Measurements from ENCODE around the gene ACOT8.
A peak's percentile ranks its signal among the peaks of the same experiment; 100 is the strongest.

ACOT8 gene

DNA sequence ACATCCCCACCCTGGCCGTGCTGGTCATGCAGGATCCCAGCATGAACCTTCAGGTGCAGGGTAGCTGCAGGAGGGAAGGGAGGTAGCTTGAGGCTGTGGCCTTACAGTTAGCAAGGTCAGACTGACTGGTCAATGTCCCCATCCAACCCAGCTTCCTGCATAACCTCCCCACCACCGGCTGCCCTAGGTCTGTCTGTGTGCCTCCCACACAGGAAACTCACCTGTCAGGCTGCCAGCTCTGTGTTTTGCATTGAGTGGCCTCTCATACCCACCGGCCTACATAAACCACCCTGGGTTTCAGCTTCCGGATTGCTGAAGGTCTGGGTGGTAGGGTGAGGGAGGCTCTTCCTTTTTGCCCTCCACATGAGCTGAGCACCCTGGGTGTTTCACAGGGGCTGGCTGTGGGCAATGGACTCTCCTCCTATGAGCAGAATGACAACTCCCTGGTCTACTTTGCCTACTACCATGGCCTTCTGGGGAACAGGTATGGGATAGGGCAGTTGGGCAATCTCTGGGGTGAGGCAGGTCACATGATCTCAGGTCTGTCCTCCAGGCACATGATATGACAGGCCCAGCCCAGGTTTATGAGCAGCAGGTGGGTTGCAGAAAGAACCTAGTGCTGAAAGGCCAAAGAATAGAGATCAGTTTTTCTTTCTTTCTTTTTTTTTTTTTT lies 35.8 kb upstream of the ACOT8 start:
- TF ChIP-seq, protein P1, sequence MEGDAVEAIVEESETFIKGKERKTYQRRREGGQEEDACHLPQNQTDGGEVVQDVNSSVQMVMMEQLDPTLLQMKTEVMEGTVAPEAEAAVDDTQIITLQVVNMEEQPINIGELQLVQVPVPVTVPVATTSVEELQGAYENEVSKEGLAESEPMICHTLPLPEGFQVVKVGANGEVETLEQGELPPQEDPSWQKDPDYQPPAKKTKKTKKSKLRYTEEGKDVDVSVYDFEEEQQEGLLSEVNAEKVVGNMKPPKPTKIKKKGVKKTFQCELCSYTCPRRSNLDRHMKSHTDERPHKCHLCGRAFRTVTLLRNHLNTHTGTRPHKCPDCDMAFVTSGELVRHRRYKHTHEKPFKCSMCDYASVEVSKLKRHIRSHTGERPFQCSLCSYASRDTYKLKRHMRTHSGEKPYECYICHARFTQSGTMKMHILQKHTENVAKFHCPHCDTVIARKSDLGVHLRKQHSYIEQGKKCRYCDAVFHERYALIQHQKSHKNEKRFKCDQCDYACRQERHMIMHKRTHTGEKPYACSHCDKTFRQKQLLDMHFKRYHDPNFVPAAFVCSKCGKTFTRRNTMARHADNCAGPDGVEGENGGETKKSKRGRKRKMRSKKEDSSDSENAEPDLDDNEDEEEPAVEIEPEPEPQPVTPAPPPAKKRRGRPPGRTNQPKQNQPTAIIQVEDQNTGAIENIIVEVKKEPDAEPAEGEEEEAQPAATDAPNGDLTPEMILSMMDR (IDR thresholded peaks at IDR 0.05; ENCODE audit: extremely low read depth, insufficient read depth, missing control alignments): no peak
- DNase-seq (ENCODE audit: low spot score): no peak
- in situ Hi-C loops (cut with MboI; ENCODE audit: low pct_unique_long_range_greater_than_20kb, low sequenced_read_pairs, unreplicated experiment): no loop called here

DNA sequence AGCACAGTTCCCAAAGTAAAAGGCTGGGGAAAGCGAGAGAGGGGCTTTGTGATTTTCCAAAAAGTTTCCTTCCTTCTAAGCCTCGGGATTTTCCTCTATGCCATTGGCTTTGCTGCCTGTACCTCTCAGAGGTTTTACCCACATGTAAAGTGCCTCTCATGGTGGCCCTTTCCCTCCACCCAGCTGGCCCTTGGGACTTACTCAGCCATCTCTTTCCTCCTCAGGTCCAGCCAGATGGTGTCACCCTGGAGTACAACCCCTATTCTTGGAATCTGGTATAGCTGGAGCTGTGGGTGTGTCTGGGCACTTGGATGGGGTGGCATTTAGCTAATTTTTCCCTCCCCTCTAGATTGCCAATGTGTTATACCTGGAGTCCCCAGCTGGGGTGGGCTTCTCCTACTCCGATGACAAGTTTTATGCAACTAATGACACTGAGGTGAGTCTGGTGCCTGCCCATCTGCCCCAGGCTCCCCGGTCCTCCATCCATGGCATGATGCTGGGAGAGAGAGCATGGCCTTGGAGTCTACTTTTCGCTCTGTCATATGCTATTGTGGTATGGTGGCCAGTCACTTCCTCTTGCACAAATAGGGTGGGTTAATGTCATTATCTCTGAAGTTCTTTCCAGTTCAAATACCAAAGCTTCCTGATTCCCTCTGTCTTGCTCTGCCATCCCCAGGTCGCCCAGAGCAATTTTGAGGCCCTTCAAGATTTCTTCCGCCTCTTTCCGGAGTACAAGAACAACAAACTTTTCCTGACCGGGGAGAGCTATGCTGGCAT lies 35.0 kb upstream of the ACOT8 start:
- in situ Hi-C loops (cut with MboI; ENCODE audit: low pct_unique_long_range_greater_than_20kb, low sequenced_read_pairs, unreplicated experiment): no loop called here
- no peak for DNase-seq (ENCODE audit: low spot score)
- TF ChIP-seq, protein P1 (IDR thresholded peaks at IDR 0.05; ENCODE audit: extremely low read depth, insufficient read depth, missing control alignments): no peak

DNA sequence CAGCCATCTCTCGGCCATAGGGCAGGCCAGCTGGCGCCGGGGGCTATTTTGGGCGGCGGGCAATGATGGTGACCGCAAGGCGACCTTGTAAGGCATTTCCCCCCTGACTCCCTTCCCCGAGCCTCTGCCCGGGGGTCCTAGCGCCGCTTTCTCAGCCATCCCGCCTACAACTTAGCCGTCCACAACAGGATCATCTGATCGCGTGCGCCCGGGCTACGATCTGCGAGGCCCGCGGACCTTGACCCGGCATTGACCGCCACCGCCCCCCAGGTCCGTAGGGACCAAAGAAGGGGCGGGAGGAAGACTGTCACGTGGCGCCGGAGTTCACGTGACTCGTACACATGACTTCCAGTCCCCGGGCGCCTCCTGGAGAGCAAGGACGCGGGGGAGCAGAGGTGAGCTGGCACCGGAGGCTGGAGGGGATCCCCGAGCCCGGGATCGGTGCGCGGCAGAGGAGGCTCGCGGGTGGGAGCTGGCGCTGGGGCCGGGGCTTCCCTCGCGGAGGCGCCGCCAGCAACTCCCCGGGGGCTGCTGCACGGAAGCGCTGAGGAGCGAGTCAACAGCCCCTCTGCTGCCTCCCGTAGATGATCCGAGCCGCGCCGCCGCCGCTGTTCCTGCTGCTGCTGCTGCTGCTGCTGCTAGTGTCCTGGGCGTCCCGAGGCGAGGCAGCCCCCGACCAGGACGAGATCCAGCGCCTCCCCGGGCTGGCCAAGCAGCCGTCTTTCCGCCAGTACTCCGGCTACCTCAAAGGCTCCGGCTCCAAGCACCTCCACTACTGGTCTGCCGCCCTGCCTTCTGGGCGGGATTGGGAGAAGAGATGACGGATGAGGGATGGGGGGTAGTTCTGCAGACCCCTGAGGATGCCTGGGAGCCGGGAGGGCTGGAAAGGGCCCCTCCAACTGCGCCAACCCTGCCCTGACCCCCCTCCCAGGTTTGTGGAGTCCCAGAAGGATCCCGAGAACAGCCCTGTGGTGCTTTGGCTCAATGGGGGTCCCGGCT lies 34.1 kb upstream of the ACOT8 start, which contains the start of the genes CTSA and NEURL2:
TSS of gene CTSA (plus strand) at position 351 of the 999 bp plus-strand sequence. CDS start at position 585, 234 bp downstream.
TSS of gene NEURL2 (minus strand) at position 224 of the 999 bp plus-strand sequence. CDS start at position 7, 217 bp downstream.
- TF ChIP-seq, protein P1 (IDR thresholded peaks at IDR 0.05; ENCODE audit: extremely low read depth, insufficient read depth, missing control alignments): no peak
- in situ Hi-C loops (cut with MboI; ENCODE audit: low pct_unique_long_range_greater_than_20kb, low sequenced_read_pairs, unreplicated experiment): no loop called here

DNA sequence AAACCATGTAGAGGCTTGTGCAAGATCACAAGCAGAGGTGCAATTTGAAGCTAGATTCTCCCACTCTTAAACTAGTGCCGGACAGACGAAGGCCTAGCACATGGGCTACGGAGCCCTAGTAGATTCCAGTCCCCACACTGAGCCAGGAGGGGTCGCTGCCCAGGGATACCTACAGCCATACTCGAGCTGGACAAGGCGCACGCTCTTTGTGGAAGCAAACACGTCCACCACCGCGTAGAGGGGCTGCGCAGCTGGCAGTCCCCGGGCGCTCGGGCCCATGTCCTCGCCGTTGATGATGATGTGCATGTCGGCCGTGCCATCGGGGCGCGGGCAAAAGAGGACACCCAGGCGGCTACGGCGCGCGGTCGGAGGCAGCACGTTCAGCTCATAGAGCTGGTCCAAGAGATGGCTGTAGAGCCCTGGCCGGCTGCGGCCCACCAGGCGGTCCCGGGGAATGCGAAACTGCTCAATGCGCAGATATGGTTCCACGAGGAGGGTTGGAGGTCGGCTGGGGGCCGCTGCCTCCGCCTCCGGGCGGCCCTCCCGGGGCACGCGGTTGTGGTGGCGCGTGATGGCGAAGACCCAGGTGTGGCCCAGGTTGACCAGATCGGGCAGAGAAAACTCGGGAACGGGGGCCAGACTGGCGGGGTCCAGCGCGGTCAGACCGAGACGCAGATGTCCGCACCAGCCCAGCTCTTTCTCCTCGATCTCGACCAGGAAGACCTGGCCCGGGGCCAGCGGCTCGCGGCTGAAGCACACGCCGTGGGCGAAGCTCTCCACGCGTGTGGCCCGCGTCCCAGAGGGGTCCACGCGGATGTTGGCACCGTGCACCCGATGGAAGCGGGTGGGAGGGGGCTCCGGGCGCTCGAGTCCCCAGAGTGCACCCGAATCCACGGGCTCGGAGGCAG lies 33.1 kb upstream of the ACOT8 start:
- in situ Hi-C loops (cut with MboI; ENCODE audit: low pct_unique_long_range_greater_than_20kb, low sequenced_read_pairs, unreplicated experiment): no loop called here
- DNase-seq (ENCODE audit: low spot score): peak; percentile 73
- TF ChIP-seq, protein P1 (IDR thresholded peaks at IDR 0.05; ENCODE audit: extremely low read depth, insufficient read depth, missing control alignments): peak; percentile 66

More for the DNA sequence above, 34.1 kb upstream of the ACOT8 start, which contains the start of the genes CTSA and NEURL2:
- DNase-seq (ENCODE audit: low spot score): peak; percentile 99

DNA sequence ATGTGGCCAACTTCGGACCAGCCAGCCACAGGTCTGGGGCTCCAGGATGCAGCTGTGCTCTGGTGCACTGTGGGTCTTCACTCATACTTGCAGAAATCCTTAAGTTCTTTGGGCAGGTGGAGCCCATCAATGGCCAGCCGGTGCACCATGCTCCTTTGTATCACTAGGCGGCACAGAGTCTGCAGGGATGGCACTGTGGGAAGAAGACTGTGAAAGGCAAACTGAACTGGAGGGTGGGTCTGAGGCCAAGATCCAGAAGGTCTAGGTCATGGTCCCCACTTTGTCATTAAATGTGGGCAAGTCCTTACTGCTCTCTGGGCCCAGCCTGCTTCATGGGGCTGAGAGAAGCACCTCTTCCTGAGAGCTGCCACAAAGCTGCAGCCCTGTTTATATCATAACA lies 31.5 kb upstream of the ACOT8 start:
- in situ Hi-C loops (cut with MboI; ENCODE audit: low pct_unique_long_range_greater_than_20kb, low sequenced_read_pairs, unreplicated experiment): no loop called here
- DNase-seq (ENCODE audit: low spot score): no peak
- TF ChIP-seq, protein P1 (IDR thresholded peaks at IDR 0.05; ENCODE audit: extremely low read depth, insufficient read depth, missing control alignments): no peak
